ENCODE data around the gene RAP2A.

The RAP2A gene

DNA sequence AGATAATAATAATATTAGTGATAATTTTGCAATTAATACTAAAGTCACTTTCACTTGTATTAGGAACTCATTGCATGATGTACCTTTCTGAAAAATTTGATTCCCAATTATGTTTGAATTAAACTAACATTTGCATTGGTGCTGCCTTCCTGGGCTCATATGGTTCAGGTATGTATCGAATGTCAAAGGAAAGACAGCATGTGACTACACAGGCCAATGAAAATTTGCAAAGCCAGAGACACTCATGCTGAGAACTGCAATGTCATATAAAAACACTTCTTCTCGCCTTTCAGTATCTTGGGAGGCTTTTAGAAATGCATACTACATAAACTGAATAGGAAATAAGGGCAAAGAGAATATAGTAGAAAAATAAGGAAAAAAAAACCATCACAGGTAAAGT is 44.3 kb downstream of the RAP2A start:
- no peak for DNase-seq (ENCODE audit: extremely low spot score)

DNA sequence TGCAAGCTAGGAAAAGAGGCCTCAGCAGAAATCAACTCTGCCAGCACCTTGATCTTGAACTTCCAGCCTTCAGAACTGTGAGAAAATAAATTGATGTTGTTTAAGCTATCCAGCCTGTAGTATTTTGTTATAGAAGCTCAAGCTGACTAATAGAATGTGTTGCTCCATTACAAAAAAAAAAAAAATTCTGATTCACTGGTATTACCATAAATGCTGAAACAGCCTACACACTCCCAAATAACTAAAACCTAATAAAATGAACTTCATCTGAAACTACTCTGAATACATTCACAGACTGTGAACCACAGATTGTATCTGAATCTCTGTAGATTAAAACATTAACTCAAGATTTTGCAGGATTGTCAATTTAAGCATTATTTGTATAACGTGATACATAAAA is 49.5 kb downstream of the RAP2A start:
- TF ChIP-seq FOXM1 (IDR thresholded peaks at IDR 0.05; ENCODE audit: borderline replicate concordance) (no peak), L3MBTL2 (conservative IDR thresholded peaks at IDR 0.05) (no peak), SP1 (IDR thresholded peaks at IDR 0.05) (no peak), FOXA1 (IDR thresholded peaks at IDR 0.05) (no peak), ELF4 (IDR thresholded peaks at IDR 0.05) (no peak), HDGF (IDR thresholded peaks at IDR 0.05; ENCODE audit: borderline replicate concordance) (no peak), ZNF384 (IDR thresholded peaks at IDR 0.05) (no peak), ARNT (IDR thresholded peaks at IDR 0.05) (no peak), SUZ12 (IDR thresholded peaks at IDR 0.05) (no peak), LEF1 (IDR thresholded peaks at IDR 0.05; ENCODE audit: borderline replicate concordance) (no peak), CTBP1 (IDR thresholded peaks at IDR 0.05; ENCODE audit: borderline replicate concordance) (no peak)
- POLR2A ChIA-PET, result no interaction called here
- CTCF ChIA-PET, result no interaction called here
- no peak for DNase-seq (ENCODE audit: extremely low spot score)

More for the DNA sequence above, 44.3 kb downstream of the RAP2A start:
- POLR2A ChIA-PET, result no interaction called here
- TF ChIP-seq L3MBTL2 (conservative IDR thresholded peaks at IDR 0.05), result 0 out of 2 replicates have a peak, but pooled peaks have one; percentile 21
- TF ChIP-seq LEF1 (IDR thresholded peaks at IDR 0.05; ENCODE audit: borderline replicate concordance), result no peak
- TF ChIP-seq TARDBP (IDR thresholded peaks at IDR 0.05), result no peak
- TF ChIP-seq FOXM1 (IDR thresholded peaks at IDR 0.05; ENCODE audit: borderline replicate concordance), result no peak
- TF ChIP-seq BHLHE40 (IDR thresholded peaks at IDR 0.05; ENCODE audit: borderline replicate concordance), result no peak
- no peak for TF ChIP-seq FOXK2 (IDR thresholded peaks at IDR 0.05)
- CTCF ChIA-PET, result no interaction called here

DNA sequence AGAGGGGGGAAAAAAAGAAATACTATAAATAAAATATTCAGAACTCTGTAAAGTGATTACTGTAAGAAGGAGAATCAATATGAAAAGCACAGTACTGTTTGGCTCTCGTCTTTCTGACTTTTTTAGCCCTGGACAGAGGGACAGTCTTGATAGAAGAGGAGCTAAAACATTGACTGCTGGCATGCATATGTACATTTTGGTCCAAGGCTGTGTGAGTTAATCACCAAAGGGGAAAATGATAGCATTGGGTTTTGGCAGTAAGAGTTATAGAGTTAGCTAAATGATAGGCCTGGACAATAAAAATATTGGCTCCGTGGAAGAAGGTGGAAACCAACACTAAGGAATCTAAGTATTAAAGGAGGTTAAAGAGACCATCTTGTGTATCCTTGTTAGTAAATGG is 50.3 kb downstream of the RAP2A start:
- ChIA-PET POLR2A (no interaction called here), CTCF (no interaction called here)
- TF ChIP-seq CTBP1 (IDR thresholded peaks at IDR 0.05; ENCODE audit: borderline replicate concordance) (no peak), LEF1 (IDR thresholded peaks at IDR 0.05; ENCODE audit: borderline replicate concordance) (no peak), L3MBTL2 (conservative IDR thresholded peaks at IDR 0.05) (no peak), BHLHE40 (IDR thresholded peaks at IDR 0.05; ENCODE audit: borderline replicate concordance) (no peak), SP1 (IDR thresholded peaks at IDR 0.05) (no peak), ELF4 (IDR thresholded peaks at IDR 0.05) (no peak), ARNT (IDR thresholded peaks at IDR 0.05) (no peak), ZNF384 (IDR thresholded peaks at IDR 0.05) (no peak), TARDBP (IDR thresholded peaks at IDR 0.05) (no peak)
- TF ChIP-seq, protein P1, sequence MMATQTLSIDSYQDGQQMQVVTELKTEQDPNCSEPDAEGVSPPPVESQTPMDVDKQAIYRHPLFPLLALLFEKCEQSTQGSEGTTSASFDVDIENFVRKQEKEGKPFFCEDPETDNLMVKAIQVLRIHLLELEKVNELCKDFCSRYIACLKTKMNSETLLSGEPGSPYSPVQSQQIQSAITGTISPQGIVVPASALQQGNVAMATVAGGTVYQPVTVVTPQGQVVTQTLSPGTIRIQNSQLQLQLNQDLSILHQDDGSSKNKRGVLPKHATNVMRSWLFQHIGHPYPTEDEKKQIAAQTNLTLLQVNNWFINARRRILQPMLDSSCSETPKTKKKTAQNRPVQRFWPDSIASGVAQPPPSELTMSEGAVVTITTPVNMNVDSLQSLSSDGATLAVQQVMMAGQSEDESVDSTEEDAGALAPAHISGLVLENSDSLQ (IDR thresholded peaks at IDR 0.05), result no peak
- DNase-seq (ENCODE audit: extremely low spot score), result no peak

DNA sequence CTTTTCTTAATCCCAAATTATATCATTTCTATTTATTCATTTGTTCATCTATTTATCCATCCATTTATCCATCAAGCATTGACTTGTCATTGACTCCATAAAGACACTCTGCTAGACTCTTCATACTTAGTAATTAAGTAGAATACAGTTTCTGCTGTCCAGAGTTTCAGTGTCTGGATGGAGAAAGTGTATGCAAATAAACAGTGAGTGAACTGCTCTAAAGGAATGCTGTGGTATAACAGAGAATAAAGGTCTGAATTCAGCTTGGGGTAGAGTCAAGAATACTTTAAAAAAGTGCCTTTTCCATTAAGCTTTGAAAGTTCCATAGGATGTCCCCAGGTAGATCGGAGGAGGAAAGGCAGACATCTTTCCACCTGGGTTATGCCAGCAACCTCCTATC is 51.4 kb downstream of the RAP2A start:
- DNase-seq (ENCODE audit: extremely low spot score), result no peak
- CTCF ChIA-PET, result no interaction called here
- TF ChIP-seq BHLHE40 (IDR thresholded peaks at IDR 0.05; ENCODE audit: borderline replicate concordance), result no peak
- TF ChIP-seq SP1 (IDR thresholded peaks at IDR 0.05), result no peak
- TF ChIP-seq L3MBTL2 (conservative IDR thresholded peaks at IDR 0.05), result no peak
- TF ChIP-seq TARDBP (IDR thresholded peaks at IDR 0.05), result no peak
- TF ChIP-seq CTBP1 (IDR thresholded peaks at IDR 0.05; ENCODE audit: borderline replicate concordance), result no peak
- no peak for TF ChIP-seq FOXM1 (IDR thresholded peaks at IDR 0.05; ENCODE audit: borderline replicate concordance)
- TF ChIP-seq SUZ12 (IDR thresholded peaks at IDR 0.05), result no peak
- no peak for TF ChIP-seq FOXK2 (IDR thresholded peaks at IDR 0.05)
- no peak for TF ChIP-seq ELF4 (IDR thresholded peaks at IDR 0.05)
- TF ChIP-seq FOXA1 (IDR thresholded peaks at IDR 0.05), result no peak
- TF ChIP-seq HDGF (IDR thresholded peaks at IDR 0.05; ENCODE audit: borderline replicate concordance), result no peak
- TF ChIP-seq LEF1 (IDR thresholded peaks at IDR 0.05; ENCODE audit: borderline replicate concordance), result no peak
- TF ChIP-seq ARNT (IDR thresholded peaks at IDR 0.05), result no peak
- TF ChIP-seq, protein P1 (IDR thresholded peaks at IDR 0.05), result no peak
- no peak for TF ChIP-seq NFRKB (IDR thresholded peaks at IDR 0.05)
- no peak for TF ChIP-seq ZNF384 (IDR thresholded peaks at IDR 0.05)
- POLR2A ChIA-PET, result no interaction called here

DNA sequence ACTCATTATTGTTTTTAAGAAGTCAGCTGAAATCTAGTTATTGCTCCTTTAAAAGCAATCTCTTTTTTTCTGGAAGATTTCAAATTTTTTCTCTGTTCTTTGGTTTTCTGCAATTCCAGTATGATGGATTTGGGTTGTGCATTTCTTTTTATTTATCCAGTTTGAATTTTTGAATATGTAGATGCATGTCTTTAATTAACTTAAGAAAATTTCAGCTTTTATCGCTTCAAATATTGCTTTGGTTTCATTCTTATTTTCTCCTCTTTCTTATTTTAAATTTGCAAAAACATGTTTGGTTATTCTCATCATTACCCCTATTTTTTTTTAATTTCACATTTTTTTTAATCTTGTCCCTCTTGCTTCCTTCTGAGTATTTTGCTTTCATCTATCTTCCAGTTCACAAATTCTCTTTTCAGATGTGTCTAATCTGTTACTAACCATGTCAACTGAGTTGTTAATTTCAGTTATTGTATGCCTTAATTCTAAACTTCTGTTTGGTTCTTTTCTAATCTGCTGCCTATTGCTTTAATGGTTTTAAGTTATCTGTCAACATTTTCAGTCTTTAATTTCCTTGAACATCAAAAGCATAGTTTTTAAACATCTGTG is 56.8 kb downstream of the RAP2A start:
- ChIA-PET POLR2A (interaction anchor here (0.8 kb wide), 1 partner anchor 60 kb away, joined by 3 read pairs; no protein-coding TSS in a partner anchor), CTCF (no interaction called here)
- no peak for DNase-seq (ENCODE audit: extremely low spot score)
- no peak for TF ChIP-seq LEF1 (IDR thresholded peaks at IDR 0.05; ENCODE audit: borderline replicate concordance)
- TF ChIP-seq SP1 (IDR thresholded peaks at IDR 0.05), result no peak
- TF ChIP-seq ARNT (IDR thresholded peaks at IDR 0.05), result no peak
- no peak for TF ChIP-seq ELF4 (IDR thresholded peaks at IDR 0.05)
- no peak for TF ChIP-seq SUZ12 (IDR thresholded peaks at IDR 0.05)
- no peak for TF ChIP-seq FOXM1 (IDR thresholded peaks at IDR 0.05; ENCODE audit: borderline replicate concordance)

DNA sequence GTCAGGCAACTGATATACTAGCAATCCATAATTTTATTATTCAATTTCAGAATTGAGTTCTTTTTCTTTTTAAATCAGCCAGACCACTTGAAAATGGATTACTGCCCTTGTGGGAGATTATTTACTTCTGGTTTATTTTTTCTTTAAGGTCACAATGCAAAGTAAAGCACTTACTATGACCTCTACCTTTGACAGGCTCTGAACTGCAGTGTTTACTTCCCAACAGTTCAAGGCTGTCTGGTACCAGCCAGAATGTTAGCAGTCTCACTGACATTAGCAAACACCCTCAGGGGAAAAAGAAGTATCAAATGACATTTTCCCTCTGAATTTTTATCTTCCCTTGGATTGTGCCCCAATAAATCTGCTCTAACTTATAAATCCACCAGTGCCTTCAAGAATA is 57.5 kb downstream of the RAP2A start:
- POLR2A ChIA-PET, result interaction anchor here (0.8 kb wide), 1 partner anchor 59 kb away, joined by 3 read pairs; no protein-coding TSS in a partner anchor
- TF ChIP-seq CTBP1 (IDR thresholded peaks at IDR 0.05; ENCODE audit: borderline replicate concordance), result no peak
- TF ChIP-seq FOXK2 (IDR thresholded peaks at IDR 0.05), result no peak
- CTCF ChIA-PET, result no interaction called here
- DNase-seq (ENCODE audit: extremely low spot score), result no peak

DNA sequence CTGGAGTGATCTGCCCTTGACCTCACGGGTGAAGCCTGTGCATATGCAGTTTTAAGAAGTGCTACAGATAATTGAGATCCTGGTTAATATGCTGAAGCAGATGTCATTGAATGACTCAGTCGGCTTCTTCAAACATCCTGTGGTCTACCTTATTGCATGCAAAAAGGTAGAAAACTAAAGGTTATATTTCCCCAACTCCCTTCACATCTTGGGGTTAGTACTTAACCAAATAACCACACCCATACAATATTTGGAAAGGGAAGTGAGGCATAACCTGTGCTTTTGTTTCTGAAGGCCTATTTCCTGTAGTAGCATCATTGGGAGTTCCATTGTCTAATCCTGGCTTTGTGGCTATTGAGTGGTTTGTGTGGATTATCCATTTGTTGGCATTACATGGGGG is 58.3 kb downstream of the RAP2A start:
- TF ChIP-seq, protein P1 (IDR thresholded peaks at IDR 0.05), result no peak
- TF ChIP-seq BHLHE40 (IDR thresholded peaks at IDR 0.05; ENCODE audit: borderline replicate concordance) (no peak), FOXM1 (IDR thresholded peaks at IDR 0.05; ENCODE audit: borderline replicate concordance) (no peak), SP1 (IDR thresholded peaks at IDR 0.05) (no peak), CTBP1 (IDR thresholded peaks at IDR 0.05; ENCODE audit: borderline replicate concordance) (no peak), FOXA1 (IDR thresholded peaks at IDR 0.05) (no peak), TARDBP (IDR thresholded peaks at IDR 0.05) (no peak), LEF1 (IDR thresholded peaks at IDR 0.05; ENCODE audit: borderline replicate concordance) (no peak), ELF4 (IDR thresholded peaks at IDR 0.05) (no peak), NFRKB (IDR thresholded peaks at IDR 0.05) (no peak), ZNF384 (IDR thresholded peaks at IDR 0.05) (no peak), FOXK2 (IDR thresholded peaks at IDR 0.05) (no peak), HDGF (IDR thresholded peaks at IDR 0.05; ENCODE audit: borderline replicate concordance) (no peak), L3MBTL2 (conservative IDR thresholded peaks at IDR 0.05) (no peak), ARNT (IDR thresholded peaks at IDR 0.05) (no peak), SUZ12 (IDR thresholded peaks at IDR 0.05) (no peak)
- DNase-seq (ENCODE audit: extremely low spot score), result no peak
- CTCF ChIA-PET, result no interaction called here
- POLR2A ChIA-PET, result no interaction called here
